ENCODE measurements around the gene ADSS2.
A peak's percentile ranks its signal among the peaks of the same experiment; 100 is the strongest.
"Not testable (repeated sequence)": the region's sequence is repeated elsewhere in the genome, so short reads cannot be mapped to it uniquely, and the experiment has no call there.

ADSS2 gene

GRCh38 chr1:244367399-244368114 is 84.2 kb downstream of the ADSS2 start:
- H3K27ac ChIP-seq (ENCODE audit: low read depth, low read length, severe bottlenecking): peak overlapping the region; percentile 66
- peaks cover 7% of the 10 kb centered on the region for H3K9me3 ChIP-seq (ENCODE audit: control insufficient read depth, low read length)
- no peak overlapping the region for H3K4me3 ChIP-seq (ENCODE audit: extremely low read depth, insufficient read depth, low read length, poor library complexity, severe bottlenecking)
- peaks cover 8% of the 10 kb centered on the region for H3K4me1 ChIP-seq (ENCODE audit: control insufficient read depth, insufficient read depth, low read length, poor library complexity, severe bottlenecking)
- H3K36me3 ChIP-seq (ENCODE audit: control insufficient read depth, insufficient read depth, low read length): no peaks in the 10 kb centered on the region
- 91 to 93% methylated on average over 12 of the region's 18 CpGs for WGBS, 2 experiments (ENCODE audit: insufficient coverage in 2 of 2)

- 88 to 100% methylated on average over 2 to 4 of the region's 7 CpGs for whole genome bisulfite sequencing, 2 experiments (ENCODE audit: insufficient coverage in 2 of 2)
- Histone ChIP-seq H3K9me3 (ENCODE audit: control insufficient read depth, low read length) (peaks cover 7% of the 10 kb centered on the region), H3K36me3 (ENCODE audit: control insufficient read depth, insufficient read depth, low read length) (no peaks in the 10 kb centered on the region), H3K27ac (ENCODE audit: low read depth, low read length, severe bottlenecking) (no peak overlapping the region), H3K4me1 (ENCODE audit: control insufficient read depth, insufficient read depth, low read length, poor library complexity, severe bottlenecking) (peaks cover 12% of the 10 kb centered on the region), H3K4me3 (ENCODE audit: extremely low read depth, insufficient read depth, low read length, poor library complexity, severe bottlenecking) (no peak overlapping the region)
Measured at GRCh38 chr1:244365809-244366208, 85.9 kb downstream of the ADSS2 start.

DNA sequence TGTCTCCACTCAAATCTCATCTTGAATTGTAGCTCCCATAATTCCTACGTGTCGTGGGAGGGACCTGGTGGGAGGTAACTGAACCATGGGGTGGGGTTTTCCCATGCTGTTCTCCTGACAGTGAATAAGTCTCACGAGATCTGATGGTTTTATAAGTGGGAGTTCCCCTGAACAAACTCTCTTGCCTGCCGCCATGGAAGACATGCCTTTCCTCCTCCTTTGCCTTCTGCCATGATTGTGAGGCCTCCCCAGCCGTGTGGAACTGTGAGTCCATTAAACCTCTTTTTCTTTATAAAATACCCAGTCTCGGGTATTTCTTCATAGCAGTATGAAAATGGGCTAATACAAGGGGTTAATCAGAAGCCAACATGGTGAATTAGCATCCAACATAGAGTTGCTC is 86.4 kb downstream of the ADSS2 start:
- not testable (repeated sequence) for H3K36me3 ChIP-seq (ENCODE audit: control insufficient read depth, insufficient read depth, low read length)

GRCh38 chr1:244362476-244362875 is 89.2 kb downstream of the ADSS2 start:
- WGBS, 2 experiments (ENCODE audit: insufficient coverage in 2 of 2): 40% methylated on average over 1 of the region's 3 CpGs; no CpG with 5 or more reads in 1 of the 2 experiments
- Histone ChIP-seq H3K36me3 (ENCODE audit: control insufficient read depth, insufficient read depth, low read length) (no peaks in the 10 kb centered on the region), H3K4me1 (ENCODE audit: control insufficient read depth, insufficient read depth, low read length, poor library complexity, severe bottlenecking) (peaks cover 10% of the 10 kb centered on the region), H3K9me3 (ENCODE audit: control insufficient read depth, low read length) (peaks cover 7% of the 10 kb centered on the region), H3K27ac (ENCODE audit: low read depth, low read length, severe bottlenecking) (peak overlapping the region; percentile 96), H3K4me3 (ENCODE audit: extremely low read depth, insufficient read depth, low read length, poor library complexity, severe bottlenecking) (no peak overlapping the region)

More for the DNA sequence above, 86.4 kb downstream of the ADSS2 start:
- not testable (repeated sequence) for H3K27ac ChIP-seq (ENCODE audit: low read depth, low read length, severe bottlenecking); H3K4me3 ChIP-seq (ENCODE audit: extremely low read depth, insufficient read depth, low read length, poor library complexity, severe bottlenecking); H3K9me3 ChIP-seq (ENCODE audit: control insufficient read depth, low read length)
- peaks cover 12% of the 10 kb centered on the region for H3K4me1 ChIP-seq (ENCODE audit: control insufficient read depth, insufficient read depth, low read length, poor library complexity, severe bottlenecking)
- WGBS, 2 experiments (ENCODE audit: insufficient coverage in 2 of 2): 100% methylated on average over 1 to 2 of the region's 6 CpGs

DNA sequence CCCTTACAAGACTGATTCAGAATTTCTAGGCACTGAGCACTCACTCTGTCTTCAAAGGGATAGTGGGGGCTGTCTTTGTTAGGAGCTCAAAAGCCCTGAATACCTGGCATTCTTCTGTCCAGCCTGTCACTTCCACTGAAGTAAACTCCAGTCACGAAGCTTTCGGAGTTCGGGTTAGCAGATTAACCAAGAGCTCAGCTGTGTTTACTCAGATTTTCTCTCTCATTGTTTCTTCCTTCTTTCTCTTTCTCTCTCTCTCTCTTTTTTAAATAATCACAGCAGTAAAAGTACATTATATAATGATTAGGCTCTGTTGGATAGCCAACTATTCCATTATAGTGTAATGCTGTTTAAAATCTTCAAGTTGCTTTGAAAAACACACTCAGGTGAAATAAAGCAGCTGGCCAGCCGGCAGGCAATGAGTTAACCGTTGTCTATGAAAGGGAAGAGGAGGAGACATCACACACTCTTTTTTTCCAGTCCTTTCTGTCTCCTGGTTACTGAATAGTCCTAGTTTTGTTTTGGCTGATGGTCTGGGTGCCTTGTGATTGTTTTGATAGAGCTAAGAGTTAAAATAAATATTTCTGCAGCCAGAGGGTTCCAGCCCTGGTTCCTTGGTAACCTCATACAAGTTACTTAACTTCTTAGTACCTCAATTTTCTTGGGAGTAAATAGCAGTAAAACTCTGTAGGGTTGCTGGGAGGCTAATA is 89.8 kb downstream of the ADSS2 start:
- H3K9me3 ChIP-seq (ENCODE audit: control insufficient read depth, low read length): peaks cover 7% of the 10 kb centered on the region
- peak overlapping the region; percentile 9 for H3K4me3 ChIP-seq (ENCODE audit: extremely low read depth, insufficient read depth, low read length, poor library complexity, severe bottlenecking)
- H3K27ac ChIP-seq (ENCODE audit: low read depth, low read length, severe bottlenecking): peak overlapping the region; percentile 96
- 0% methylated on average over 3 of the region's 5 CpGs; no CpG with 5 or more reads in 1 of the 2 experiments for WGBS, 2 experiments (ENCODE audit: insufficient coverage in 2 of 2)
- H3K36me3 ChIP-seq (ENCODE audit: control insufficient read depth, insufficient read depth, low read length): no peaks in the 10 kb centered on the region
- H3K4me1 ChIP-seq (ENCODE audit: control insufficient read depth, insufficient read depth, low read length, poor library complexity, severe bottlenecking): peaks cover 9% of the 10 kb centered on the region
